HG03066 (cell line): ENCODE results near the gene THG1L.

Experiments used
- ATAC-seq: cut with Tn5 transposase; IDR thresholded peaks from one replicate; pipeline ENCODE4 v1.9.1; 2021; ENCODE audit warnings: low read depth; ENCODE audit not compliant: unreplicated experiment

THG1L gene

DNA sequence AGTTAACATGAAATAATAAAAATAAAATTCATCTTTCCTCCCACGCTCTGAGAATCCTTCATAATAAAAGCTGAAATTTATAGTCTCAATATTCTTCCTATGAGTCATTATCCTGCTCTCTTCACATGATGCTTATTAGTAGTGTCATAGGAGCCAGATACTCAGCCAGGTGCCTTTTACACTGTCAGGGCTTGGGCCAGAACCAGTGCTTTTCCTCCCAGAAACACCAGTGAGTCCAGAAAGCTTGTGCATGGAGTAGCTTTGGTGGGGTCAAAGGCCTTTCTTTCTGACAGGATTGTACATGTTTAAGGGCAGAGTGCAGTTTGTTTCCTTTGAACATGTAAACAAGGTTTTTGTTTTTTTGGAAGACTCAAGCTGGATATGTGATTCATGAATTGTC is 19.1 kb downstream of the THG1L start:
- no peak for ATAC-seq

DNA sequence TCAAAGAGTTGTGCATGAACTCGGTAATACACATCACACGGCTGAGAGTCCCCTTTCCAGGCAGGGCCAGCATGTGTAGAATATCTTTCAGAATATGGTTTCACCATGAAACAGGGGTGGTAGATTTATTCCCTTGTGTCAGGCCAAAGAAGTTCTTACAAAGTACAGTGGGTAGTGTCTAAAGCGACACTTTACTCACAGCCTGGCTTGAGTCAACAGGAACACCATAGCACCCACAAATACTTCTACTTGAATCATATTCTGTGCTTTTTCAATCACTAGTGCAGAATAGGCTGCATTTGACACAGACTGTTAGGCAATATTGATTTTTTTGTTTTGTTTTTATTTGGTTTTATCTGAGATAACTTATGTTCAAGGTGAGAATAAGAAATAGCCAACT is 24.9 kb downstream of the THG1L start:
- no peak for ATAC-seq

DNA sequence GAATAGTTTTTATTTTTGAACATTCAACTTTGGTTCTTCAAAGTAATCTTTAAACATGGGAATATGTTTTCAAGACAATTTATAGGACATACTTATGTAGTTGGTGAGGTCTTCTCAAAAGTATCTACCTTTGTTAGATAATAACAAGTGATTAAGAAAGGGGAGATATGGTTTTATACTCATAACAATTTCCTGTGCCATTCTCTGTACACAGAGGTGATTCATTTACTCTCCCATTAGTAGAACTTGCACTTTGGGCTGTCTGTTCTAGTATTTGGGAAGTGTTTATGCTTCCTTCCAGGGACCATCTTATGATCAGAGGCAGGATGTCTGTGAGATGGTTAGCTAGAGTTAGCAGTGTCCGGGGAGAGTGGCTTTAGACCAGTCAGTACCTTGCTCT is 27.5 kb downstream of the THG1L start:
- ATAC-seq: no peak

DNA sequence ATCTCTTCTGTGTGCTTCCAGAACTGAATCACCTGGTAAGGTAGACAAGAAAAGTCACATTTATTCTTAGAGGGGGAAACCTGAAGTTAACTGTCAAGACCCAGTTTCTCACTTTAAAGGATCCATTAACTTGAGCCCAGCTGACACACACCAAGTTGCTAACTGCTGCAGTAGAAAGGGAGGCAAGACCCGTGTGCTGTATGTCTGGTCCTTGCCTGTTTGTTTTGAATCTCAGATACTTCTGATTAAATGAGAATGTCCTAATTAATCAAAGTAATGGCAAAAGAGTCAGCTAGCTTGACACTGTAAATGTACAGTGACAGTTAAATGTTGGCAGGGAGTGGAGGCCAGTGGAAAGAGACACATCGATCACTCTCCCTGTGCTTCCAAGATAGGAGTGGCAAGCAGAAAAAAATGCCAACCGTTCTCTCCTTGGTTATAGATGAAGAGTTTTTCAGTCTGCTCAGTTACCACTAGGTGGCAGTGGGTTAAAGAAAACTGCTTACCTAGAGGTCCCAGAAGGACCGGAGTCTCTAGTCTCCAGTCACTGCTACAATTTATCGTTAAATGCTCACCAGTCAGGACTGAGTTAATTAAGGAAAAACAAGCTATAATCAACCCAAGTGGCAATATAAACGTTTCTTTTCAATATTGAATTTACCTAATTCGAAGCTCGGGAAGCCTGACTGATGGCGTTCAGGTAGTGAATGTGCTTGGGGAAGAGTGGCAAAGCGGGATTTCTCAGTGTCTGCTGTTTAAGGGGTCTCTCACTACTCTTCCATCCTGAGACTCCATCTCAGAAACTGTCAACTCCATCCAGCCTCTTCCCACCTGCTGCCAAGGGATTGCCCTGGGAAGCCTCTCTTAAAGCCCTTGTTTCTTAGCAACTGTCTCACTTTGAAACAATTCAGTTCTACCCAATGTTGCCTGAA is 30.7 kb downstream of the THG1L start:
- peak; percentile 72 for ATAC-seq

DNA sequence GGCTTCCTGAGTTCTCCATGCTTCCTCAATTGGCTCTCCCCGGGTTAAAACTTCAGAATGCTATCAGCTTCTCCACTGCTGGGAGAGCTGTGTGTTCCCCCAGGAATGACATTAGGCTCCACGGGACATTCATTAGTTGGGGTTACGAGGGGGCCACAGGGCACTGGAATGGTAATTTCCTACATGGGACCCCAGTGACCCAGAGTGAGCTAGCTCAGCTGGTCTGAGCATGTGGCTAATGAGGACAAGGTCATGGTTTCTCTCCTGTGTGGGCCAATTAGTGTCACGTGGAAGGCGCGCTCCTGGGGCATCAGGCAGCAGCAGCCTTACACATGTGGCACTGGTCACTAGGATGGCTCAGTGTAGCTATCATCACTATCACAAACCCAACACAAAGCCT is 33.3 kb downstream of the THG1L start:
- no peak for ATAC-seq

DNA sequence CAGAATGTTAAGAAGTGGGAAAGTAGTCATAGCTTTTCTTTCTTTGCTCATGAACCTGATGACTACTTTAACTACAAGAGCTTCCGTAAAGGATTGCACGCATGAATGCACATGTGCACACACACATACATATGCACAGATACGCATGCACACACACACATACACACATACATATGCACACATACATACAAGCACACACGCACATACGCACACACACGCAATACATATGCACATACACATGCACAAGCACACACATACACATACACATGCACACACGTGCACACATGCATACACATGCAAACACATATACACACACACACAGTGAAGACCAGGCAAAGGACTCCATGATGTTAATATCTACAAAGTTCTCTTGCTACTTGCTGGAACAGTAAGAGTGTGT is 35.2 kb downstream of the THG1L start:
- no peak for ATAC-seq

DNA sequence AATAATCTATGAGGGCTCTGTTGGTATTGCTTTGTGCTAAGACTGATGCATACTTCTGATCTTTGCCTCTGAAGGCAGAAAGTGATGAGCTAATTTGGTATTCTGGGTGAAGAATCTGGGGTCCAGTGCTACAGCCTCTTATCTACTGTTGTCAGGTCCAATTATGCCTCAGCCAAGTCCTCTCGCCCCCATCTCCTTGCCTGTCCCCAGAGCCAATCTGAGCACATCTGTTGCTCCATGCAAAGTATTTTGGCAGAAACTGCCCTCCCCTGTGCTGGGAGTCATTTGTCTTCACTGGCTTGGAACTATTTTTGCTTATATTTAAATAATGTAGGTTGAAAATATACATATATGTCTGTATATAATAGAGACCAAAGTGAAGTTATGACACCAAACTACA is 35.7 kb downstream of the THG1L start:
- no peak for ATAC-seq

DNA sequence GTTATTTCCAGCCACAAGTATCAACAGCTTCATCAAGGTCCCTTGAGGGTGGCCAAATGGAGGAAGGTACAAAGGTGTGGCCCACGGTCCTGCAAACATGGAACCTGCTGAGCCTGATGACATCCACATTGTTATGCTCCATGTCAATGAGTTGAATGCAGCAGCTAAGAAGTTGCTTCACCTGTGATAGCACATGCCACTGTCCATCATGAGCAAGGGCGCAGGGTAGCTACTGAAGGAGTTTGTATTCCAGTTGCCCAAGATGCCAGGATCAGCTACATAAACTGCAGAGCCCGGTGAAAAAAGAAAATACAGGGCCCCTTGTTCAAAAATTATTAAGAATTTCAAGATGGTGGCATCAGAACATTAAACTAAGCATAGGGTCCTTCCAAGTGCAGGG is 36.5 kb downstream of the THG1L start:
- ATAC-seq: no peak

DNA sequence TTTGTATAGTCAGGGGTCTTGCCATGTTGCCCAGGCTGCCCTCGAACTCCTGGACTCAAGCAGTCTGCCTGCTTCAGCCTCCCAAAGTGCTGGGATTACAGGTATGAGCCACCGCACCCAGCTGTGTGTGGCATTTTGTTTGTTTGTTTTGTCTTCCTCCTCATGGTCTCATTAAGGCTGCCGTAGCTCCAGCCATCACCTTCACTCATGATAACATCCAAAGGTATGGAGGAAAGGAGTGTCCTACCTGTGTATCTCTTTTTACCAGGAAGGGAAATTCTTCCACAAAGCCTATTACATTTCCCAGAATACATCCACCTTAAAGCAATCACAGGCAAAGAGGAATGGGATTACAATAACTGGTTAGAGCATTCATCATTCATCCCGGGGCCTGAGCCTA is 39.4 kb downstream of the THG1L start:
- no peak for ATAC-seq

DNA sequence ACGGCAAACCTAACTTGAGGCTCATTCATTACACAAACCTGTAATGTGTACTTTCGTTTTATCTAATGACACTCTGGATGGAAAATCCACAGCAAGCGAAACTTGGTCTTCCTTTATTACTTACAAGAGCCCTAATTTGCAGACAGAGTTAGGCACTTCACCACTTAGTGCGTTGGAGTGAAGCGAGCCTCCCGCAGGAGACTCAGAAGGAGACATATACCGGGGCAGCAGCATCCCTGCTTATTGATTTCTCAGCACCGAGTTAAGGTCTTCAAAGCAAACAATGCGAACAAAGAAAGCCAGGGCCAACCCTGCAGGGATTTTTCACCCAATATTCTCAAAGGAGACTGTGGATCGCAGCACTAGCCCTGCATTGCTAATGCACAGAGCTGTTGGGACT is 40.9 kb downstream of the THG1L start:
- no peak for ATAC-seq

DNA sequence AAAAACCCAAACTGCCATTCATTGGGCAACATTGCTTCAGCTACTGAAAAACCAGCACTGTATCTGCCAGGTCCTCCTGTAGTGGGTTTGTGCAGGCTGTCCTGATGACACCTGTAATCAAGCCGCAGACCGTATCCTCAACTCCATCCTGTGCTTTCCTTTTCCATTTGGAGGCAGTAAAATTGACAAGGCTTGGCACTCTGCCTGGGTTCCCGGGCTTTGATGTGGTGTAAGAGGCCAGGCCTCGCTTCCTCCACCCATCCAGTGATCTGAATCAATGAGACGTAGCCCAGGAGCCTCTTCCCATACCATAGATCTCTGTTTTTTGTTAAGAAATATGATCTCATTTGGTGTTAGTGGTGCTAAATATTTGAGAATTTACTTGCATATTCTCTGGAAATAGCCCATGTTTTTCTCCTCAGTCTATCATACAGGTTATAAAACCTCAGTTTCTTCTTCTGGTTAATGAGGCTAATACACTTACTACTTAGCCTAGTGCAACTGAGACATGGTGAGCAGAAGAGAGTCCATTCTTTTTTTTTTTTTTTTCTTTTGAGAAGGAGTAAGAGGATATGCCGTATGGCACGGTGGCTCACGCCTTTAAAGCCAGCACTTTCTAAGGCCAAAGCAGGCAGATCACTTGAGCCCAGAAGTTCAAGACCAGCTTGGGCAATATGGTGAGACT is 47.0 kb downstream of the THG1L start:
- no peak for ATAC-seq

DNA sequence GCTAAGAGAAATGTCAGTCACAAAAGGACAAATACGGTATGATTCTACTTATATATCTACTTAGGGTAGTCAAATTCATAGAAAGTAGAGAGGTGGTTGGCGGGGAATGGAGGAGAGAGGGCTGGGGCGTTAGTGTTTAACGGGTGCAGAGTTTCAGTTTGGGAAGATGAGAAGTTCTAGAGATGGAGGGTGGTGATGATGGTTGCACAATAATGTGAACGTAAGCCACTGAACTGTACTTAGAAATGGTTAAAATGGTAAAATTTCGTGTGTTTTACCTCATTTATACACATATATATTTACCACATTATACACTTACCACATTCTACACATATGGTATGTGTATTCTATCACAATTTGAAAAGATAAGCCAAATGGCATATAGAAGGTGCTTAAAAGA is 48.0 kb downstream of the THG1L start:
- ATAC-seq: no peak

DNA sequence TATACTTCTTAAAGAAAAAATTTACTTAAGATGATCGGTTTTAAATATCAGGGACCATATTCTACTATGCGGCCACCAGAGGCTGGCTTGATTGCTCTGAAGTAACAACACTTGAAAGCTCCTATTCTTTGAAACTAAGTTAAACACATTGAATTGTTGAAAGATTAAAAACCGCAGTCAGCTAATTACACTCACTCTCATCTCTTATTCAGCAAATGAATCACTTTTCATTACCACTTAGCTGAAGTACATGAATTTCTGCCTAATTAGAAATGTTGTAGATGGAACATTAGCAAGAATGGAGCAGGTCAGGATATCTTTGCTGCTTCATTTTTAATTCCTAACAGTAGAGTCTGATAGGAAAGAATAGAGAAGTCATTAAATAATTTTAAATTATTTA is 54.6 kb downstream of the THG1L start:
- ATAC-seq: no peak
